HFFc6 (cell line): ENCODE results near the gene SNRNP35. TPM values are rescaled to one million over a fixed set of nuclear protein-coding genes. Genes with fewer than 3 reads are reported as not detected.

ENCODE experiments used
- DNase-seq: peaks from one replicate; pipeline ENCODE4 v3.0.0-alpha.2; 2018
- H3K27ac Mint-ChIP-seq: 2 replicates; pipeline ENCODE4 v1.8.0; 2020; ENCODE audit warnings: mild to moderate bottlenecking, mixed read lengths
- H3K27me3 Mint-ChIP-seq: 2 replicates; pipeline ENCODE4 v1.8.0; 2021; ENCODE audit warnings: mild to moderate bottlenecking, moderate library complexity, mixed read lengths; ENCODE audit not compliant: insufficient read depth
- H3K36me3 Mint-ChIP-seq: 2 replicates; pipeline ENCODE4 v1.8.0; 2021; ENCODE audit warnings: low read depth, mixed read lengths
- H3K4me1 Mint-ChIP-seq: 2 replicates; pipeline ENCODE4 v1.8.0; 2020; ENCODE audit warnings: low read depth, mixed read lengths
- H3K4me3 Mint-ChIP-seq: 2 replicates; pipeline ENCODE4 v1.8.0; 2020; ENCODE audit warnings: mild to moderate bottlenecking, moderate library complexity, mixed read lengths
- H3K9me3 Mint-ChIP-seq: 2 replicates; pipeline ENCODE4 v1.8.0; 2020; ENCODE audit warnings: mild to moderate bottlenecking, mixed read lengths
- CTCF ChIP-seq: fragments of 200-600 bp; sonication (generic); IDR thresholded peaks from 2 replicates; pipeline ENCODE4 v1.5.0; 2021; ENCODE audit warnings: antibody characterized with exemption, mild to moderate bottlenecking
- total RNA-seq, 6 experiments: library from RNA; stranded (reverse); fragmentation: NEBNext Ultra II Directional; extraction: Animal tissue kit (Norgen Biotek cat#: 25700); gene quantifications; 2 replicates in 1 of 6; 3 replicates in 5 of 6; pipeline ENCODE4 v1.2.3, GENCODE V29; 2021

The SNRNP35 gene
- total RNA-seq, 6 experiments from 2014 or later: 13.0 to 20.0 (median 14.8) TPM

GRCh38 chr12:123441523-123442164 lies 16.3 kb upstream of the SNRNP35 start:
- H3K9me3 Mint-ChIP-seq: no peaks in the 10 kb centered on the region
- H3K4me1 Mint-ChIP-seq: peaks cover 21% of the 10 kb centered on the region
- TF ChIP-seq CTCF: no peak
- H3K27me3 Mint-ChIP-seq: no peaks in the 10 kb centered on the region; the same call in 1 of the 2 replicates
- H3K27ac Mint-ChIP-seq: no peak overlapping the region
- H3K36me3 Mint-ChIP-seq: no peaks in the 10 kb centered on the region
- H3K4me3 Mint-ChIP-seq: no peak overlapping the region
- no peak for DNase-seq

GRCh38 chr12:123442774-123443173 lies 15.2 kb upstream of the SNRNP35 start:
- Mint-ChIP-seq H3K4me3 (no peak overlapping the region), H3K9me3 (no peaks in the 10 kb centered on the region), H3K36me3 (no peaks in the 10 kb centered on the region), H3K27me3 (no peaks in the 10 kb centered on the region; the same call in 1 of the 2 replicates), H3K27ac (no peak overlapping the region), H3K4me1 (peaks cover 21% of the 10 kb centered on the region)
- TF ChIP-seq CTCF: no peak
- no peak for DNase-seq

GRCh38 chr12:123444092-123445026 lies 13.6 kb upstream of the SNRNP35 start:
- Mint-ChIP-seq H3K4me3 (no peak overlapping the region), H3K9me3 (no peaks in the 10 kb centered on the region), H3K27me3 (no peaks in the 10 kb centered on the region; the same call in 1 of the 2 replicates), H3K36me3 (no peaks in the 10 kb centered on the region), H3K27ac (peak overlapping the region; percentile 33; the same call in 1 of the 2 replicates), H3K4me1 (peaks cover 21% of the 10 kb centered on the region)
- TF ChIP-seq CTCF: no peak
- peak; percentile 35 for DNase-seq

GRCh38 chr12:123445388-123446332 lies 12.3 kb upstream of the SNRNP35 start:
- Mint-ChIP-seq H3K4me1 (peaks cover 21% of the 10 kb centered on the region), H3K9me3 (no peaks in the 10 kb centered on the region), H3K36me3 (no peaks in the 10 kb centered on the region), H3K27ac (peak overlapping the region; percentile 86), H3K27me3 (no peaks in the 10 kb centered on the region), H3K4me3 (peak overlapping the region; percentile 52; the same call in 1 of the 2 replicates)
- no peak for TF ChIP-seq CTCF
- DNase-seq: peak; percentile 75

GRCh38 chr12:123446333-123446713 lies 11.6 kb upstream of the SNRNP35 start:
- peaks cover 21% of the 10 kb centered on the region for H3K4me1 Mint-ChIP-seq
- TF ChIP-seq CTCF: no peak
- peak overlapping the region; percentile 86 for H3K27ac Mint-ChIP-seq
- H3K36me3 Mint-ChIP-seq: no peaks in the 10 kb centered on the region
- H3K27me3 Mint-ChIP-seq: no peaks in the 10 kb centered on the region
- peak overlapping the region; percentile 52; the same call in 1 of the 2 replicates for H3K4me3 Mint-ChIP-seq
- no peak for DNase-seq
- no peaks in the 10 kb centered on the region for H3K9me3 Mint-ChIP-seq
